GM23338 (cell line): ENCODE results near the gene TCF12. TPM values are rescaled to one million over a fixed set of nuclear protein-coding genes. Genes with fewer than 3 reads are reported as not detected.

Experiments used
- ATAC-seq: fragments of 200-7000 bp; cut with Tn5 transposase; 3 replicates; pipeline ENCODE4 v1.9.1; 2020
- DNase-seq: peaks from one replicate; pipeline ENCODE4 v3.0.0-alpha.2; 2015; ENCODE audit warnings: low spot score
- H2AFZ ChIP-seq: fragments of 200-600 bp; sonication (generic); 2 replicates; pipeline ENCODE4 v1.8.0; 2016; ENCODE audit warnings: antibody characterized with exemption, mild to moderate bottlenecking, moderate library complexity
- H3F3A ChIP-seq: fragments of 200-600 bp; sonication (generic); replicated peaks from 2 replicates; pipeline ENCODE4 v1.8.0; 2017; ENCODE audit warnings: antibody characterized with exemption, mixed run types, low read depth
- H3K27ac ChIP-seq: fragments of 200-600 bp; sonication (generic); 2 replicates; pipeline ENCODE4 v1.6.1; 2016; ENCODE audit warnings: low read depth
- H3K27me3 ChIP-seq: fragments of 200-600 bp; sonication (generic); 2 replicates; pipeline ENCODE4 v1.8.0; 2016; ENCODE audit warnings: mild to moderate bottlenecking, mixed run types, moderate library complexity; ENCODE audit not compliant: insufficient read depth
- H3K36me3 ChIP-seq: fragments of 200-600 bp; sonication (generic); 2 replicates; pipeline ENCODE4 v1.8.0; 2016; ENCODE audit warnings: mild to moderate bottlenecking; ENCODE audit not compliant: insufficient read depth
- H3K4me1 ChIP-seq: fragments of 200-600 bp; sonication (generic); 2 replicates; pipeline ENCODE4 v1.8.0; 2016; ENCODE audit warnings: mild to moderate bottlenecking, moderate library complexity; ENCODE audit not compliant: insufficient read depth
- H3K4me2 ChIP-seq: fragments of 200-600 bp; sonication (generic); 2 replicates; pipeline ENCODE4 v1.7.1; 2017; ENCODE audit warnings: mixed run types
- H3K4me3 ChIP-seq: fragments of 200-600 bp; sonication (generic); 2 replicates; pipeline ENCODE4 v1.6.1; 2016; ENCODE audit warnings: mixed run types
- H3K79me2 ChIP-seq: fragments of 200-600 bp; sonication (generic); replicated peaks from 2 replicates; pipeline ENCODE4 v1.8.0; 2017; ENCODE audit warnings: mild to moderate bottlenecking; ENCODE audit not compliant: insufficient read depth
- H3K9me2 ChIP-seq: fragments of 200-600 bp; sonication (generic); 2 replicates; pipeline ENCODE4 v1.8.0; 2017; ENCODE audit not compliant: insufficient read depth
- H4K20me1 ChIP-seq: fragments of 200-600 bp; sonication (generic); replicated peaks from 2 replicates; pipeline ENCODE4 v1.8.0; 2017; ENCODE audit warnings: mild to moderate bottlenecking; ENCODE audit not compliant: insufficient read depth
- H3K27ac Mint-ChIP-seq: 2 replicates; pipeline ENCODE4 v1.8.0; 2020; ENCODE audit warnings: inconsistent platforms, mild to moderate bottlenecking, moderate library complexity, mixed read lengths
- H3K27me3 Mint-ChIP-seq: 3 replicates; pipeline ENCODE4 v1.8.0; 2022; ENCODE audit warnings: low read depth, mild to moderate bottlenecking, moderate library complexity, mixed read lengths, inconsistent platforms; ENCODE audit not compliant: insufficient read depth, poor library complexity
- H3K36me3 Mint-ChIP-seq: 3 replicates; pipeline ENCODE4 v1.8.0; 2021; ENCODE audit warnings: low read depth, mild to moderate bottlenecking, inconsistent platforms, moderate library complexity, mixed read lengths
- H3K4me1 Mint-ChIP-seq: 3 replicates; pipeline ENCODE4 v1.8.0; 2020; ENCODE audit warnings: mild to moderate bottlenecking, inconsistent platforms, mixed read lengths
- H3K4me3 Mint-ChIP-seq: 3 replicates; pipeline ENCODE4 v1.8.0; 2021; ENCODE audit warnings: moderate library complexity, mild to moderate bottlenecking, inconsistent platforms, mixed read lengths
- H3K9me3 Mint-ChIP-seq: 3 replicates; pipeline ENCODE4 v1.8.0; 2020; ENCODE audit warnings: moderate library complexity, mild to moderate bottlenecking, inconsistent platforms, mixed read lengths
- EZH2phosphoT487 ChIP-seq: fragments of 200-600 bp; sonication (generic); IDR thresholded peaks from one replicate; pipeline ENCODE4 v1.8.1; 2018; ENCODE audit warnings: antibody characterized with exemption; ENCODE audit not compliant: unreplicated experiment
- polyA plus RNA-seq: library from polyadenylated mRNA; unstranded; fragments of >200 nt; fragmentation: Nextera tagmentation; extraction: Ambion mirVana; gene quantifications from 2 replicates; pipeline ENCODE4 v1.2.1, GENCODE V29; 2016
- total RNA-seq: library from RNA; depleted of rRNA; stranded (reverse); fragments of >200 nt; shearing (Covaris generic); gene quantifications from 2 replicates; pipeline ENCODE4 v1.2.3, GENCODE V29; 2014
- TF ChIP-seq, protein P1 (sequence below): fragments of 250-450 bp; sonication (Bioruptor Pico); IDR thresholded peaks from 2 replicates; pipeline ENCODE4 v1.5.0; 2020; ENCODE audit warnings: mild to moderate bottlenecking, moderate library complexity
- TF ChIP-seq, protein P2 (sequence below): IDR thresholded peaks from 2 replicates; pipeline ENCODE4 v1.6.1; 2016; ENCODE audit warnings: antibody characterized with exemption
- TF ChIP-seq, protein P3 (sequence below), 2 experiments: fragments of 200-600 bp in 1 of 2; sonication (generic) in 1 of 2; conservative IDR thresholded peaks; 2 replicates each; pipeline versions ENCODE4 v1.5.1 to v1.6.1; 2016 to 2017; ENCODE audit warnings: antibody characterized with exemption in 2 of 2, low read depth in 2 of 2, mild to moderate bottlenecking in 2 of 2, moderate library complexity in 1 of 2

Gene TCF12
- total and polyA plus RNA-seq, 2 experiments from 2014 or later: 27.6 to 104 TPM

DNA sequence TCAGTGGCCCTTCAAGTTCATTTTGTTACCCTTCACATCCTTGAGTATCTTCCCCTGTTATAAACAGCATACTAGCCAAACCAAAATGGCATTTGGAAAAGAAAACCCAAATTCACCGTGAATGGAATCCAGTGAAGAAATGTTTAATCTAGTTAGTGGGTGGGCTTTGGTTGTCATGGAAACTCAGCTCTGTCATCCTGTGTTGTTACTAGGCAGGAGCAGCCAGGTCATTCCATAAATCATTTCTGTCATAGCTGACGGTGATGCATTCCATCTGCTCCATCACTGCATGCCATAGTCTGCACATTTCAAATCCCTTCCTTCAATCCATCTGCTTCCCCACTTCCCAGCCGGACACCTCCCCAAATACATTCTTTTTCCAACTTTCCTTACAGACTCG lies 317.4 kb downstream of the TCF12 start:
- no peaks in the 10 kb centered on the region for H4K20me1 ChIP-seq
- ATAC-seq (no peak), DNase-seq (peak; percentile 67)
- Mint-ChIP-seq H3K4me3 (no peak overlapping the region), H3K4me1 (peaks cover 33% of the 10 kb centered on the region), H3K27me3 (peaks cover 6% of the 10 kb centered on the region), H3K27ac (peak overlapping the region; percentile 4), H3K36me3 (peaks cover 33% of the 10 kb centered on the region), H3K9me3 (no peaks in the 10 kb centered on the region)
- H3K4me3 ChIP-seq: no peak overlapping the region
- H3K27me3 ChIP-seq: no peaks in the 10 kb centered on the region
- H3K27ac ChIP-seq: 0 out of 2 replicates have a peak overlapping the region, but pooled peaks have one; percentile 1
- H3K9me2 ChIP-seq: no peaks in the 10 kb centered on the region
- no peak overlapping the region for H3K4me2 ChIP-seq
- no peaks in the 10 kb centered on the region for H3K36me3 ChIP-seq
- H3F3A ChIP-seq: no peaks in the 10 kb centered on the region
- H2AFZ ChIP-seq: no peak overlapping the region
- peaks cover 16% of the 10 kb centered on the region for H3K4me1 ChIP-seq
- TF ChIP-seq, protein P1, sequence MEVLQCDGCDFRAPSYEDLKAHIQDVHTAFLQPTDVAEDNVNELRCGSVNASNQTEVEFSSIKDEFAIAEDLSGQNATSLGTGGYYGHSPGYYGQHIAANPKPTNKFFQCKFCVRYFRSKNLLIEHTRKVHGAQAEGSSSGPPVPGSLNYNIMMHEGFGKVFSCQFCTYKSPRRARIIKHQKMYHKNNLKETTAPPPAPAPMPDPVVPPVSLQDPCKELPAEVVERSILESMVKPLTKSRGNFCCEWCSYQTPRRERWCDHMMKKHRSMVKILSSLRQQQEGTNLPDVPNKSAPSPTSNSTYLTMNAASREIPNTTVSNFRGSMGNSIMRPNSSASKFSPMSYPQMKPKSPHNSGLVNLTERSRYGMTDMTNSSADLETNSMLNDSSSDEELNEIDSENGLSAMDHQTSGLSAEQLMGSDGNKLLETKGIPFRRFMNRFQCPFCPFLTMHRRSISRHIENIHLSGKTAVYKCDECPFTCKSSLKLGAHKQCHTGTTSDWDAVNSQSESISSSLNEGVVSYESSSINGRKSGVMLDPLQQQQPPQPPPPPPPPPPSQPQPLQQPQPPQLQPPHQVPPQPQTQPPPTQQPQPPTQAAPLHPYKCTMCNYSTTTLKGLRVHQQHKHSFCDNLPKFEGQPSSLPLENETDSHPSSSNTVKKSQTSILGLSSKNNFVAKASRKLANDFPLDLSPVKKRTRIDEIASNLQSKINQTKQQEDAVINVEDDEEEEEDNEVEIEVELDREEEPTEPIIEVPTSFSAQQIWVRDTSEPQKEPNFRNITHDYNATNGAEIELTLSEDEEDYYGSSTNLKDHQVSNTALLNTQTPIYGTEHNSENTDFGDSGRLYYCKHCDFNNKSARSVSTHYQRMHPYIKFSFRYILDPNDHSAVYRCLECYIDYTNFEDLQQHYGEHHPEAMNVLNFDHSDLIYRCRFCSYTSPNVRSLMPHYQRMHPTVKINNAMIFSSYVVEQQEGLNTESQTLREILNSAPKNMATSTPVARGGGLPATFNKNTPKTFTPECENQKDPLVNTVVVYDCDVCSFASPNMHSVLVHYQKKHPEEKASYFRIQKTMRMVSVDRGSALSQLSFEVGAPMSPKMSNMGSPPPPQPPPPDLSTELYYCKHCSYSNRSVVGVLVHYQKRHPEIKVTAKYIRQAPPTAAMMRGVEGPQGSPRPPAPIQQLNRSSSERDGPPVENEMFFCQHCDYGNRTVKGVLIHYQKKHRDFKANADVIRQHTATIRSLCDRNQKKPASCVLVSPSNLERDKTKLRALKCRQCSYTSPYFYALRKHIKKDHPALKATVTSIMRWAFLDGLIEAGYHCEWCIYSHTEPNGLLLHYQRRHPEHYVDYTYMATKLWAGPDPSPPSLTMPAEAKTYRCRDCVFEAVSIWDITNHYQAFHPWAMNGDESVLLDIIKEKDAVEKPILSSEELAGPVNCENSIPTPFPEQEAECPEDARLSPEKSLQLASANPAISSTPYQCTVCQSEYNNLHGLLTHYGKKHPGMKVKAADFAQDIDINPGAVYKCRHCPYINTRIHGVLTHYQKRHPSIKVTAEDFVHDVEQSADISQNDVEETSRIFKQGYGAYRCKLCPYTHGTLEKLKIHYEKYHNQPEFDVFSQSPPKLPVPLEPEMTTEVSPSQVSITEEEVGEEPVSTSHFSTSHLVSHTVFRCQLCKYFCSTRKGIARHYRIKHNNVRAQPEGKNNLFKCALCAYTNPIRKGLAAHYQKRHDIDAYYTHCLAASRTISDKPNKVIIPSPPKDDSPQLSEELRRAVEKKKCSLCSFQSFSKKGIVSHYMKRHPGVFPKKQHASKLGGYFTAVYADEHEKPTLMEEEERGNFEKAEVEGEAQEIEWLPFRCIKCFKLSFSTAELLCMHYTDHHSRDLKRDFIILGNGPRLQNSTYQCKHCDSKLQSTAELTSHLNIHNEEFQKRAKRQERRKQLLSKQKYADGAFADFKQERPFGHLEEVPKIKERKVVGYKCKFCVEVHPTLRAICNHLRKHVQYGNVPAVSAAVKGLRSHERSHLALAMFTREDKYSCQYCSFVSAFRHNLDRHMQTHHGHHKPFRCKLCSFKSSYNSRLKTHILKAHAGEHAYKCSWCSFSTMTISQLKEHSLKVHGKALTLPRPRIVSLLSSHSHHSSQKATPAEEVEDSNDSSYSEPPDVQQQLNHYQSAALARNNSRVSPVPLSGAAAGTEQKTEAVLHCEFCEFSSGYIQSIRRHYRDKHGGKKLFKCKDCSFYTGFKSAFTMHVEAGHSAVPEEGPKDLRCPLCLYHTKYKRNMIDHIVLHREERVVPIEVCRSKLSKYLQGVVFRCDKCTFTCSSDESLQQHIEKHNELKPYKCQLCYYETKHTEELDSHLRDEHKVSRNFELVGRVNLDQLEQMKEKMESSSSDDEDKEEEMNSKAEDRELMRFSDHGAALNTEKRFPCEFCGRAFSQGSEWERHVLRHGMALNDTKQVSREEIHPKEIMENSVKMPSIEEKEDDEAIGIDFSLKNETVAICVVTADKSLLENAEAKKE (CRISPR knock-in tag): no peak
- TF ChIP-seq, protein P2, sequence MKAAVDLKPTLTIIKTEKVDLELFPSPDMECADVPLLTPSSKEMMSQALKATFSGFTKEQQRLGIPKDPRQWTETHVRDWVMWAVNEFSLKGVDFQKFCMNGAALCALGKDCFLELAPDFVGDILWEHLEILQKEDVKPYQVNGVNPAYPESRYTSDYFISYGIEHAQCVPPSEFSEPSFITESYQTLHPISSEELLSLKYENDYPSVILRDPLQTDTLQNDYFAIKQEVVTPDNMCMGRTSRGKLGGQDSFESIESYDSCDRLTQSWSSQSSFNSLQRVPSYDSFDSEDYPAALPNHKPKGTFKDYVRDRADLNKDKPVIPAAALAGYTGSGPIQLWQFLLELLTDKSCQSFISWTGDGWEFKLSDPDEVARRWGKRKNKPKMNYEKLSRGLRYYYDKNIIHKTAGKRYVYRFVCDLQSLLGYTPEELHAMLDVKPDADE: no peak
- no peak for TF ChIP-seq EZH2phosphoT487
- TF ChIP-seq, protein P3, sequence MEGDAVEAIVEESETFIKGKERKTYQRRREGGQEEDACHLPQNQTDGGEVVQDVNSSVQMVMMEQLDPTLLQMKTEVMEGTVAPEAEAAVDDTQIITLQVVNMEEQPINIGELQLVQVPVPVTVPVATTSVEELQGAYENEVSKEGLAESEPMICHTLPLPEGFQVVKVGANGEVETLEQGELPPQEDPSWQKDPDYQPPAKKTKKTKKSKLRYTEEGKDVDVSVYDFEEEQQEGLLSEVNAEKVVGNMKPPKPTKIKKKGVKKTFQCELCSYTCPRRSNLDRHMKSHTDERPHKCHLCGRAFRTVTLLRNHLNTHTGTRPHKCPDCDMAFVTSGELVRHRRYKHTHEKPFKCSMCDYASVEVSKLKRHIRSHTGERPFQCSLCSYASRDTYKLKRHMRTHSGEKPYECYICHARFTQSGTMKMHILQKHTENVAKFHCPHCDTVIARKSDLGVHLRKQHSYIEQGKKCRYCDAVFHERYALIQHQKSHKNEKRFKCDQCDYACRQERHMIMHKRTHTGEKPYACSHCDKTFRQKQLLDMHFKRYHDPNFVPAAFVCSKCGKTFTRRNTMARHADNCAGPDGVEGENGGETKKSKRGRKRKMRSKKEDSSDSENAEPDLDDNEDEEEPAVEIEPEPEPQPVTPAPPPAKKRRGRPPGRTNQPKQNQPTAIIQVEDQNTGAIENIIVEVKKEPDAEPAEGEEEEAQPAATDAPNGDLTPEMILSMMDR (conservative IDR thresholded peaks at IDR 0.05; ENCODE audit: low read depth in 2 of 2): no peak
- no peaks in the 10 kb centered on the region for H3K79me2 ChIP-seq
